ENCODE measurements around the gene PDE6D. TPM values are rescaled to one million over a fixed set of nuclear protein-coding genes. Genes with fewer than 3 reads are reported as not detected.

The PDE6D gene
- total and polyA plus RNA-seq, 2 of the 13 experiments (the other 11 are each of a cell fraction or from before 2014, with no cell fraction given) = 14.1 to 23.2 TPM

DNA sequence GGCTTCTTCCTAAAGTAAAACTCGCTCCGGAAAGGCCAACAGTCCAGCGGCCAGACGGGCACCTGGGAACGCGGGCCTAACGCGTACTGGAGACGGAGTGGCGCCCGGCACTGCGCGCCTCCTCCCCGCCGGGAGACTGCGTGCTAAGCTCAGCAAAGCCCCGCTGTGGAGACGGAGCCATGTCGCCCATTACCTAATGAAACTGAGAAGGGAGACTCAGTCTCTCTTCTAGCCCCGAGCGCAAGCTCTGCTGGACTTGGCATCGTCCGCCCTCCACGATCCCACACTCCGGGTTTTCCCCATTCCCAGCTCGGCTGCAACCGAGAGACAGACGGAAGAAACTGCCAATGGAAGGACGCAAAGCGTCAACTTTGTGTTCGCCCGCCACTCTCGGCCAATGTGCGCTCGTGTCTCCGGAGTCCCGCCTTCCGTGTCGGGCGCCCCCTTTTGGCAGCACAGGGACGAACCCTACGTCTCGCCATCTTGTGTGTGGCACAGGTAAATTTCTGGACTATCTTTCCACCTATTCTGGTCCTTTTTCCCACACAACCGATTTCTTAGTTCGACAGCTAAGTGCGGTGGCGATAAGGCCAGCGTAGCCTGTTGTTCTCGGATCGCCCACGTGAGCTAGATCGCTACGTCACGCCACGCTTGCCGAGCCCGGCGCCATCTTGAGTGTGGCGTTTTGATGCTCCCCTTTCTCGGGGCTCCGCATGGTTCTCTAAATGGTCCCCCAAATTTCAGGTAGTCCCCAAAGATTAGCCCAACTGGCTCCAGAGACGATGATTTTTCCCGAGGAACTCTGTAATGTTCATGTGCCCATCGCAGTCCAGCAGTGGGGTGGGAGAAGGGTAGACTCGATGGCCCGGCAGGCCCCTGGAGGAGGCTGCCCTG is 74.1 kb downstream of the PDE6D start (continued):
- TF ChIP-seq, protein P1, sequence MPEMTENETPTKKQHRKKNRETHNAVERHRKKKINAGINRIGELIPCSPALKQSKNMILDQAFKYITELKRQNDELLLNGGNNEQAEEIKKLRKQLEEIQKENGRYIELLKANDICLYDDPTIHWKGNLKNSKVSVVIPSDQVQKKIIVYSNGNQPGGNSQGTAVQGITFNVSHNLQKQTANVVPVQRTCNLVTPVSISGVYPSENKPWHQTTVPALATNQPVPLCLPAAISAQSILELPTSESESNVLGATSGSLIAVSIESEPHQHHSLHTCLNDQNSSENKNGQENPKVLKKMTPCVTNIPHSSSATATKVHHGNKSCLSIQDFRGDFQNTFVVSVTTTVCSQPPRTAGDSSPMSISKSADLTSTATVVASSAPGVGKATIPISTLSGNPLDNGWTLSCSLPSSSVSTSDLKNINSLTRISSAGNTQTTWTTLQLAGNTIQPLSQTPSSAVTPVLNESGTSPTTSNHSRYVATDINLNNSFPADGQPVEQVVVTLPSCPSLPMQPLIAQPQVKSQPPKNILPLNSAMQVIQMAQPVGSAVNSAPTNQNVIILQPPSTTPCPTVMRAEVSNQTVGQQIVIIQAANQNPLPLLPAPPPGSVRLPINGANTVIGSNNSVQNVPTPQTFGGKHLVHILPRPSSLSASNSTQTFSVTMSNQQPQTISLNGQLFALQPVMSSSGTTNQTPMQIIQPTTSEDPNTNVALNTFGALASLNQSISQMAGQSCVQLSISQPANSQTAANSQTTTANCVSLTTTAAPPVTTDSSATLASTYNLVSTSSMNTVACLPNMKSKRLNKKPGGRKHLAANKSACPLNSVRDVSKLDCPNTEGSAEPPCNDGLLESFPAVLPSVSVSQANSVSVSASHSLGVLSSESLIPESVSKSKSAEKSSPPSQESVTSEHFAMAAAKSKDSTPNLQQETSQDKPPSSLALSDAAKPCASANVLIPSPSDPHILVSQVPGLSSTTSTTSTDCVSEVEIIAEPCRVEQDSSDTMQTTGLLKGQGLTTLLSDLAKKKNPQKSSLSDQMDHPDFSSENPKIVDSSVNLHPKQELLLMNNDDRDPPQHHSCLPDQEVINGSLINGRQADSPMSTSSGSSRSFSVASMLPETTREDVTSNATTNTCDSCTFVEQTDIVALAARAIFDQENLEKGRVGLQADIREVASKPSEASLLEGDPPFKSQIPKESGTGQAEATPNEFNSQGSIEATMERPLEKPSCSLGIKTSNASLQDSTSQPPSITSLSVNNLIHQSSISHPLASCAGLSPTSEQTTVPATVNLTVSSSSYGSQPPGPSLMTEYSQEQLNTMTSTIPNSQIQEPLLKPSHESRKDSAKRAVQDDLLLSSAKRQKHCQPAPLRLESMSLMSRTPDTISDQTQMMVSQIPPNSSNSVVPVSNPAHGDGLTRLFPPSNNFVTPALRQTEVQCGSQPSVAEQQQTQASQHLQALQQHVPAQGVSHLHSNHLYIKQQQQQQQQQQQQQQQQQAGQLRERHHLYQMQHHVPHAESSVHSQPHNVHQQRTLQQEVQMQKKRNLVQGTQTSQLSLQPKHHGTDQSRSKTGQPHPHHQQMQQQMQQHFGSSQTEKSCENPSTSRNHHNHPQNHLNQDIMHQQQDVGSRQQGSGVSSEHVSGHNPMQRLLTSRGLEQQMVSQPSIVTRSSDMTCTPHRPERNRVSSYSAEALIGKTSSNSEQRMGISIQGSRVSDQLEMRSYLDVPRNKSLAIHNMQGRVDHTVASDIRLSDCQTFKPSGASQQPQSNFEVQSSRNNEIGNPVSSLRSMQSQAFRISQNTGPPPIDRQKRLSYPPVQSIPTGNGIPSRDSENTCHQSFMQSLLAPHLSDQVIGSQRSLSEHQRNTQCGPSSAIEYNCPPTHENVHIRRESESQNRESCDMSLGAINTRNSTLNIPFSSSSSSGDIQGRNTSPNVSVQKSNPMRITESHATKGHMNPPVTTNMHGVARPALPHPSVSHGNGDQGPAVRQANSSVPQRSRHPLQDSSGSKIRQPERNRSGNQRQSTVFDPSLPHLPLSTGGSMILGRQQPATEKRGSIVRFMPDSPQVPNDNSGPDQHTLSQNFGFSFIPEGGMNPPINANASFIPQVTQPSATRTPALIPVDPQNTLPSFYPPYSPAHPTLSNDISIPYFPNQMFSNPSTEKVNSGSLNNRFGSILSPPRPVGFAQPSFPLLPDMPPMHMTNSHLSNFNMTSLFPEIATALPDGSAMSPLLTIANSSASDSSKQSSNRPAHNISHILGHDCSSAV (CRISPR knock-in tag; IDR thresholded peaks at IDR 0.05; ENCODE audit: borderline replicate concordance) = 0 out of 2 replicates have a peak, but pooled peaks have one; percentile 37
- TF ChIP-seq SALL2 (CRISPR knock-in tag; IDR thresholded peaks at IDR 0.05) (no peak), ZMYM3 (CRISPR knock-in tag; IDR thresholded peaks at IDR 0.05) (peak; percentile 84), LCORL (IDR thresholded peaks at IDR 0.05) (no peak), LCORL (CRISPR knock-in tag; IDR thresholded peaks at IDR 0.05) (peak; percentile 72), NPAS2 (CRISPR knock-in tag; IDR thresholded peaks at IDR 0.05; ENCODE audit: borderline replicate concordance) (no peak), ZNF337 (CRISPR knock-in tag; IDR thresholded peaks at IDR 0.05; ENCODE audit: borderline replicate concordance, low read depth) (no peak; the same call in 1 of the 2 replicates), NFYB (CRISPR knock-in tag; IDR thresholded peaks at IDR 0.05) (peak; percentile 99), ZNF253 (CRISPR knock-in tag; IDR thresholded peaks at IDR 0.05; ENCODE audit: borderline replicate concordance) (0 out of 2 replicates have a peak, but pooled peaks have one; percentile 50), GABPB1 (CRISPR knock-in tag; IDR thresholded peaks at IDR 0.05) (peak; percentile 85), TSC22D2 (CRISPR knock-in tag; IDR thresholded peaks at IDR 0.05; ENCODE audit: borderline replicate concordance) (no peak), BRCA1 (CRISPR knock-in tag; IDR thresholded peaks at IDR 0.05) (no peak), ZNF30 (CRISPR knock-in tag; IDR thresholded peaks at IDR 0.05) (peak; percentile 91), TMF1 (CRISPR knock-in tag; IDR thresholded peaks at IDR 0.05; ENCODE audit: low read depth) (no peak), SPEN (CRISPR knock-in tag; IDR thresholded peaks at IDR 0.05; ENCODE audit: low read depth) (peak; percentile 24; the same call in 1 of the 2 replicates), ZNF891 (CRISPR knock-in tag; IDR thresholded peaks at IDR 0.05) (0 out of 2 replicates have a peak, but pooled peaks have one; percentile 9), TEAD3 (CRISPR knock-in tag; optimal IDR thresholded peaks at IDR 0.05; ENCODE audit: borderline replicate concordance) (peak; percentile 72)
- TF ChIP-seq, protein P2, sequence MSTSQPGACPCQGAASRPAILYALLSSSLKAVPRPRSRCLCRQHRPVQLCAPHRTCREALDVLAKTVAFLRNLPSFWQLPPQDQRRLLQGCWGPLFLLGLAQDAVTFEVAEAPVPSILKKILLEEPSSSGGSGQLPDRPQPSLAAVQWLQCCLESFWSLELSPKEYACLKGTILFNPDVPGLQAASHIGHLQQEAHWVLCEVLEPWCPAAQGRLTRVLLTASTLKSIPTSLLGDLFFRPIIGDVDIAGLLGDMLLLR (CRISPR knock-in tag; IDR thresholded peaks at IDR 0.05) = peak; percentile 84
- TF ChIP-seq, protein P3, sequence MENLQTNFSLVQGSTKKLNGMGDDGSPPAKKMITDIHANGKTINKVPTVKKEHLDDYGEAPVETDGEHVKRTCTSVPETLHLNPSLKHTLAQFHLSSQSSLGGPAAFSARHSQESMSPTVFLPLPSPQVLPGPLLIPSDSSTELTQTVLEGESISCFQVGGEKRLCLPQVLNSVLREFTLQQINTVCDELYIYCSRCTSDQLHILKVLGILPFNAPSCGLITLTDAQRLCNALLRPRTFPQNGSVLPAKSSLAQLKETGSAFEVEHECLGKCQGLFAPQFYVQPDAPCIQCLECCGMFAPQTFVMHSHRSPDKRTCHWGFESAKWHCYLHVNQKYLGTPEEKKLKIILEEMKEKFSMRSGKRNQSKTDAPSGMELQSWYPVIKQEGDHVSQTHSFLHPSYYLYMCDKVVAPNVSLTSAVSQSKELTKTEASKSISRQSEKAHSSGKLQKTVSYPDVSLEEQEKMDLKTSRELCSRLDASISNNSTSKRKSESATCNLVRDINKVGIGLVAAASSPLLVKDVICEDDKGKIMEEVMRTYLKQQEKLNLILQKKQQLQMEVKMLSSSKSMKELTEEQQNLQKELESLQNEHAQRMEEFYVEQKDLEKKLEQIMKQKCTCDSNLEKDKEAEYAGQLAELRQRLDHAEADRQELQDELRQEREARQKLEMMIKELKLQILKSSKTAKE (CRISPR knock-in tag; IDR thresholded peaks at IDR 0.05; ENCODE audit: borderline replicate concordance) = peak; percentile 41; the same call in 1 of the 2 replicates
